CD4-positive, alpha-beta T cell treated with Interleukin-17A for 4 hours (primary cell): ENCODE data around the gene NT5C.
"Not testable (repeated sequence)": the region's sequence is repeated elsewhere in the genome, so short reads cannot be mapped to it uniquely, and the experiment has no call there.

Source experiments
- DNase-seq: peaks from one replicate; pipeline ENCODE4 v3.0.0-alpha.2; 2020; ENCODE audit warnings: mixed read lengths

The NT5C gene

GRCh38 chr17:75131278-75132017 lies at the start of gene NT5C:
NT5C (minus strand) TSS chr17:75131742; CDS start chr17:75131707, 35 bp downstream.
- DNase-seq = peak; percentile 71

GRCh38 chr17:75181110-75181509 lies 49.6 kb upstream of the NT5C start:
- DNase-seq = no peak

- DNase-seq = peak; percentile 5
Observed at GRCh38 chr17:75178453-75178852, 46.9 kb upstream of the NT5C start.

- DNase-seq = no peak
Observed at GRCh38 chr17:75176625-75177024, 45.1 kb upstream of the NT5C start.

- DNase-seq = no peak
Observed at GRCh38 chr17:75174996-75175395, 43.5 kb upstream of the NT5C start.

GRCh38 chr17:75173526-75173925 lies 42.0 kb upstream of the NT5C start:
- no peak for DNase-seq

GRCh38 chr17:75168998-75169397 lies 37.5 kb upstream of the NT5C start:
- DNase-seq = no peak

GRCh38 chr17:75164606-75165005 lies 33.1 kb upstream of the NT5C start:
- not testable (repeated sequence) for DNase-seq

- no peak for DNase-seq
Observed at GRCh38 chr17:75163074-75163473, 31.5 kb upstream of the NT5C start.

GRCh38 chr17:75160211-75160610 lies 28.7 kb upstream of the NT5C start:
- no peak for DNase-seq

- no peak for DNase-seq
Observed at GRCh38 chr17:75159196-75160031, 27.9 kb upstream of the NT5C start.

- DNase-seq = not testable (repeated sequence)
Observed at GRCh38 chr17:75158480-75158879, 26.9 kb upstream of the NT5C start.

- DNase-seq = no peak
Observed at GRCh38 chr17:75155191-75155601, 23.7 kb upstream of the NT5C start.

GRCh38 chr17:75154195-75155106 lies 22.9 kb upstream of the NT5C start, which contains the start of gene JPT1:
JPT1 (minus strand) TSS chr17:75154512; CDS start chr17:75154397, 115 bp downstream.
- peak; percentile 99 for DNase-seq

GRCh38 chr17:75153780-75154194 lies 22.2 kb upstream of the NT5C start:
- peak; percentile 24 for DNase-seq

GRCh38 chr17:75152922-75153779 lies 21.6 kb upstream of the NT5C start:
- DNase-seq = peak; percentile 32

GRCh38 chr17:75152523-75152921 lies 21.0 kb upstream of the NT5C start:
- DNase-seq = no peak

- DNase-seq = no peak
Observed at GRCh38 chr17:75151930-75152329, 20.4 kb upstream of the NT5C start.

GRCh38 chr17:75147878-75148546 lies 16.5 kb upstream of the NT5C start:
- DNase-seq = no peak

- no peak for DNase-seq
Observed at GRCh38 chr17:75146592-75146991, 15.1 kb upstream of the NT5C start.

GRCh38 chr17:75144816-75145512 lies 13.4 kb upstream of the NT5C start:
- DNase-seq = no peak
